ENCODE measurements around the gene FBXO44.

Gene FBXO44

DNA sequence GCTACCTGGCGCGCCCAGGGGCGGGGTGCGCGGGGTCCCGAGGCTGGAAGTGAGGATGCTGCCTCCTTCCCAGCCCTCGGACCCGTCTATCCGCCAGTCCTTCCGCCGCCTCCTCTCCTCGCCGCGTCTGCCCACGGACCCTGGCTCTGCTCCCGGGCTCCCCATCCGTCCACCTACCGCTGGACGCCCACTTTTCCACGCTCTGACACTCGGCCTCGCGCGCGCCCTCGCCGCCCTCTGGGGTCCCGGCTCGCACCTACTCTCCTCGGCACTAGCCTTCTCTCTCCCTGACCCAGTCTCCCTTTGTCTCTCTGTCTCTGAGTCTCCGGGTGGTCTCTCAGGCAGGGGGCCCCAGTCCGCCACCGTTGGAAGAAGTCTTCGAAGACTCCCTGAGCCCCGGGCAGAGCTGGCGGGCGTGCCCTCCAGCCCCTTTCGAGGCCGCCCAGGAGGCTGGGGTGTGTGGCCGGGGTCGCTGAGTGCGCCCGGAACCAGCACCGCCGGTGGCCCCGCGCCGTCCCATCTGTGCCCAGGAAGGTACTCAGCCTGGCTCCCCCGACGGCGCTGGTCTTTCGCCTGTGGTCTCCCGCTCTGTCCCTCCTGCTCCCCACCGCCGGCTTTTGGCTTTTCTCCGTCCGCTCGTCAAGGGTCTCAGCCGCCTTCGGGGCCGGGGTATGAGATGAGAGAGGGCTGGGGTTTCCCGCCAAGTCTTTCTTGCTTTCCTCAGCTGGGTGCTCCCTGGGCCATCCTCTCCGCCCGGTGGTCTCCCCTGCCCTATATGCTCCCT lies 37.4 kb downstream of the FBXO44 start:
- DNase-seq = no peak

DNA sequence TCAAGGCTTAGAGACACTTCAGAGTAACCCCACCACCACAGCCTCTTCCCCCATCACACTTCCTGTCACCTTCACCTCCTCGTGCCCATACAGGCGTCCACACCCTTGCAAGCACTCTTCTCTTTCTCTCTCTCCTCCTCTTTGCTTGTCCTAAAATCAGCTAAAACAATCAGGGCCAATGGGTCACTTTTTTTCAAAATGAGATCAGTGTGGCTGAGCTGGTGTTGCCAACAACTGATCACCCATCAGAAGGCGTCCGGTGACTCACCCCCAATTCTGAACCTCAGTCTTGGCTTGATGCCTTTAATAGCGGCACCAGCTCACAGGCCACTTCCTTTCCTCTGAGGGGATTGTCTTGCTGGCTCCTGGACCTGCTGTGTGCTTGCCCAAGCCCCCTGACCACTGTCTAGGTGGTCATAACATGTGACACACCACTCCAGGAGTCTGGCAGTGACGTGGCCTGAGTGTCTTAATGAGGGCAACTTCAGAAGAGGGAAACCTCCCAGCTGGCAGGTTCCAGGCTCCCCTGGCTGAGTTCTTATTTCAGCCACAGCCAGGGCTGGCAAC lies 38.4 kb downstream of the FBXO44 start:
- DNase-seq = no peak

DNA sequence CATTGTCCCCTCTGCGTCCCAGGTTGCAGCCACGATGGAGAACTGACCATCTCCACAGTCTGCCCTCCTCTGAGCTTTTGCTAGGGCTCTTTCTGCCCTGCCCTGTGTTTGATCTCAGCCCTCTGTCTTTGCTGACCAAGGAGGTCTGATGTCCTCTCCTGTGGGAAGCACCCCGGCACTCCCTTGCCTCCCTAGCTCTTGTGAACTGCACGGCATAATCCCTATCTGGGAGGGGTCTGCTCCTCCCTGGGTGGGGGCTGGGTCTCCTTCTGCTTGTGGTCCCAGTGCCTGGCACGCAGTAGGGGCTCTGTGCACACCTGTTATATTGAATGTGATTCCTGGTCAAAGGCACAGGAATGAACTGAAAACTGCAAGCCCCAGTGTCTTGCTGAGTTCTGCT lies 39.2 kb downstream of the FBXO44 start:
- no peak for DNase-seq

DNA sequence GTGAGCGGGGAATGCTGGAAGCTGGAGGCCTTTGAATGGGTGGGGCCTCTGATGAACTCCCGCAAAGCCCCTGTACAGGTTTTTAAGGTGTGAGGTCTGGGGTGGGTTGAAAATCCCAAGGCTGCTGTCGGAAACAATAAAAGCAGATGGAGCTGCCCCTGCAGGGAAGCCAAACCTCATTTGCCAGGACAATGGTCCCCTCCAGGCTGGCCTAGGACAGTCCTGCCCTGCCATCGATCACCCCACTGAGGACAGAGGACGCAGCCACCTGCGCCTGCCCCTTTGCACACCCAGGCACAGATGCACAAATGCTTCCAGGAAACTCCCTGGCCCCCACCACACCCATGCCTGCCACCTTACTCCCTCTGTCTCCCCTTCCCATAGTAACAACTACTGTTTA lies 41.2 kb downstream of the FBXO44 start:
- DNase-seq = no peak

DNA sequence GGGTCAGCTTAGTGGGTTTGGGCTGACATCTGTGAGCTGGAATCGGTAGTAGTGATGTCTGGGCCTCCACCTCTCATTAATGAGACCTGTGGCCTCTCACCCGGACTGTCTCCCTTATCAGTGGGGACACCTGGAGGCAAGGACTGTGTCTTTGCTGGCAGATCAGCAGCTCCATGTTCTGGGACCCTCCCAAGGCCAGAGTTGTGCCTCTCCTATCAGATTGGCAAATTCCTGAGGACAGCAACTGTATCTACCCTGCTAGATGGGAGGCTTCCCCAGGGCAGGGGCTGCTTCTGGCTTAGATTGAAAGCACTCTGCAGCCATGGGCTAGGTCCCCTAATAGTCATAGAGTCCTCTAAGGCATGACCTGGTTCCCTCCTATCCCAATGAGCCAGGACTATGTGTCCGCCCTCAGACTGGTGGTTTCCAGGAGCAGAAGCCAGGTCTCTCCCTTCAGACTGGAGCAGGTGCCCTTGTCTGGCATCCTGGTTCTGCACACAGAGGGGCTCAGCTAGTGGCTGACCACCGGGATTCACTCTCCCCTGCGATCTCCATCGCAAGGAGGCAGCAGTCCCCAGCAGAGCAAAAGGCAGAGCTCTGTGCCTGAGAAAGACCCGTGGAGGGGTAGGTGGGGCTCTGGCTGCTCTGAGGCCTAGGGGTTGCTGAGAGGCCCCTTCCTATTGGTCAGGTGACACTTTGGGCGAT lies 42.7 kb downstream of the FBXO44 start:
- no peak for DNase-seq

DNA sequence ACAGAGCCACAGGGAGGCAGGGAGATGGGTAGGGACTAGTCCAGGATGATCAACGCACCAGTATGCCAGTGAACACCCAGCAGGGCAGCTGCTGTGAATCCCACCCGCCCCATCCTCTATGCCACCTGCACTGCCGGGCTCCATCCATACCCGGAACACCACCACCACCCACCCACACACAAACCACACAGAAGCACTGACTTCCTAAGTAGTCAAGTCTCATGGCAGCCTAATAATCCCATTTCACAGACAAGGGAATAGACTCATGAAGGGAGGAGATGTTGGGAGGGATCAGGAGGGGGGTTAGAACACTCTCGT lies 43.2 kb downstream of the FBXO44 start:
- no peak for DNase-seq

DNA sequence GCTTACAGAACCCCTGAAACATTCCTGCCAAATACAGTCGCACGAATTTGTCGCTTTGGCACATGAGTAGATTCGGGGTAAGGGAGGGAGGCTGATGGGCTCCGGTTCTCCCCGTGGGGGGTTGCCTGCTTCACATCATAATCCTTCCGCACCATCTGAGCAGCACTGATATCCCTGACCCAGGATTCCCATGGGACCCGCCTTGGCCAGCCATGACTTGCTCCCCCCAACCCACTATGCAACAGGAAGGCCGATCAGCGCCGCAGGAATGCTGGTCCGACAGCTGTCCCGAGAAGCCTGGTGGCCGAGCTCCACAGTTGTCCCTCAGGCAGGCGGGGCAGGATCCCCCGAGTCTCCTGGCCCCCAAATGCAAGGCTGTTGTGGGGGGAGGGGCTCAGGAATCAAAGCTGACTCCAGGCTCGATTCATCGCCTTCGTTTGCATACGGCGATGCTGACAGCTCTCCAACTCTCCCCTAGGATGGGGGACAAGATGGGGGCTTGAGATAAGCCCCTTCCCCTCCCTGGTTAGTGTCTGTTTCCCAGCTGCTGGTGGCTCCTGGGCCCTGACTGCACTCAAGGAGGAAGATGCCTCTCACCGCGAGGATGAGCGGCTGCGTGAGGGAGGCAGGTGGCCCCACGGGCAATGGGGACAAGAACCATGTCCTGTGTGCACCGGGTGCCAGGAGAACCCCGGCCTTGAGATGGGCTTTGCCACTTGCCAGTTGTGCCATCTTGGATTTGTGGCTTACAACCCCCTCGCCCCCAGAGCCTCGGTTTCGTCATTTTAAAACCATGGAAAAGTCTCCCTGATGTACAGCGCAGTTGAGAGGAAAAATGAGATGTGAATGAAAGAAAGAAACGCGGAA lies 46.2 kb downstream of the FBXO44 start:
- DNase-seq = no peak

DNA sequence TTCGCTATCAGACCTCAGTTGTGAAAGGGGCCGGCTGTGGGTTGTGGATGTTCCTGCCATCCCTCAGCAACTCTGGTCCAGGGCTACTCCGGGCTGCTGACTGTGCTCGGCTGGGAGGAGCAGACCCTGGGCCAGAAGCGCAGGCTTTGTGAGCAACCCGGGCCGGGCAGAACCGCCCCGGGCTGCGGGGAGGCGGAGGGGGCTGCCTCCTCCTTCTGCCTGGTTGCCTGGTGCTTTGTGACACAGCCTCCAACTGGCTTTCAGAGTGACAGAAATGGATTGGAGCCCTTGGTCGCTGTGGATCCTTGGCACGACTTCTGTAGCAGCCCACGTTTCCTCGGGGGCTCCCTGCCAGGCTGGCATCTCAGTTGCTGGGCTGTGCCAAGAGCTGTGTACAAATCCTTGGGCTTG lies 46.9 kb downstream of the FBXO44 start:
- no peak for DNase-seq

DNA sequence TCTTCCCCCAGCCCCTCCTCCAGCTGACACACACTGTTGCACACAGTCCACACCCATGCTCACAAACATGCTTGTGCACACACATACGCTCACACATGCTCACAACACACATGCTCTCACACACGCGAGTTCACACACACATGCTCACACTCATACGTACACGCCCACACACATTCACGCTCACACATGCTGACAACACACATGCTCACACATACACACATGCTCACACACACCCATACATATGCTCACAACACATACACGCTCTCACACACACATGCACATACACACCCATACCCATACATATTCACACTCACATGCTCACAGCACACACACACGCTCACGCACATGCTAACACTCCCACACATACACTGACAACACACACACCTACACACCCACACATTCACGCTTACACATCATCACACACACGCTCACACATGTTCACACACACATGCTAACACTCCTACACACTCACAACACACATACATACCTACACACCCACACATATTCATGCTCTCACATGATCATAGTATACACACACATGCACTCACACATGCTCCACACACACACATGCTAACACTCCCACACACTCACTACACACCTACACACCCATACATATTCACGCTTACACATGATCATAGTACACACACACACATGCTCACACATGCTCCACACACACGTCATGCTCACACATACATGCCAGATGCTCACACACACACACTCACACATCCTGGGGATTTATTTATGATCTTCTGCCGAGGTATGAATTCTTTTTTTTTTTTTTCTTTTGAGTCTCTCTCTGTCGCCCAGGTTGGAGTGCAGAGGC lies 47.5 kb downstream of the FBXO44 start:
- DNase-seq = no peak

DNA sequence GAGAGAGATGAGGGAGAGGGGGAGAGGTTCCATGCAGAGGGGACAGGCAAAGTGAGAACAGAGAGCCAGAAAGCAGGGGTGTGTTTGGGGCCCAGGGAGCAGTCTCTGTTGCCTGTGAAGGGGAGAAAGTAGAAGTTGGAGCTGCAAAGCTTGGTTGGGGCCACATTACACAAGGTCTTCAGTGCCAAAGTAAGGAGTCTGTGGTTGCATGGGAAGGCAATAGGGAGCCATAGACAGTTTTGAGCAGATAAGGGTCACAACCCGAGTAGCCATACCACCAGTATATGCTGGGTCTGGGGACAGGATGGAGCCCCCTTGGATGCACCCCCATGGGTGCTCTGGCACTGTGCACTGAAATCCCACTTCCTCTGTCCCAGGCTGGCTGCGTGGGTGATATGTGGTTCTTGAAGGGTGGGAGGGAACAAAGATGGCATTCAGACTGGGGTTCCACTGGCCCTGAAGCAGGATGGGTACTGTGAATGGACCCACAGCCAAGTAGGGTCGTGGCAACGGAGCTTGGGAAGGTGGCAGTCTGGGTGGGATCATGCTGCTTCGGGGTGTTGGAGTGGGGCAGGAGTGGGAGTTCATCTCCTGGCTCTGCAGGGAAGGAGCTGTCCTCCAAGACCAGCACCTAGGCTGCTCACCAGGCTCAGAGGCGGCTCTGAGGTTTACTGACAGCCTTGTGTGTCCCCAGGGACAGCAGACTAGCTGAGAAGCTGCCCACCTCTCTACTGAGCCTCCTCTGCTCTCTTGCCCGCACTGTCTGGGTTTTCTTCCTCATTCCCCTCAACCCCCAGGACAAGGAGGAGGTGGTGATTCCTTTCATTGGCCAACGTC lies 48.9 kb downstream of the FBXO44 start:
- DNase-seq = no peak

DNA sequence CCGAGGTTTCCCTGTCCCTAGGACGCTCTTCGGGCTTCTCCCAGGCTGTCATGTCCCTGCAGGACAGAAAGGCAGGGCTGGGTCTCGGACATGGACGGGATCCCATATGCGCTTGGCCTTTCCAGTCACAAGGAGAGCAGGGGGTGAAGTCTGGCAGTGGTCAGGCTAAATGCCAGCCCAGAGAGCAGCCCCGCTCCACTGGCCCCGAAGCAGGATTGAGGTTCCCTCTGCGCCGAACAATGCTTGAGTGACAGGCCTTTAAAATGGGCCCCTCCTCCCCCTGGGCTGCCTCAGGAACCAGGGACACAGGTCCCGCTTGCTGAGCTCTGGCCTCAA lies 49.5 kb downstream of the FBXO44 start:
- no peak for DNase-seq

DNA sequence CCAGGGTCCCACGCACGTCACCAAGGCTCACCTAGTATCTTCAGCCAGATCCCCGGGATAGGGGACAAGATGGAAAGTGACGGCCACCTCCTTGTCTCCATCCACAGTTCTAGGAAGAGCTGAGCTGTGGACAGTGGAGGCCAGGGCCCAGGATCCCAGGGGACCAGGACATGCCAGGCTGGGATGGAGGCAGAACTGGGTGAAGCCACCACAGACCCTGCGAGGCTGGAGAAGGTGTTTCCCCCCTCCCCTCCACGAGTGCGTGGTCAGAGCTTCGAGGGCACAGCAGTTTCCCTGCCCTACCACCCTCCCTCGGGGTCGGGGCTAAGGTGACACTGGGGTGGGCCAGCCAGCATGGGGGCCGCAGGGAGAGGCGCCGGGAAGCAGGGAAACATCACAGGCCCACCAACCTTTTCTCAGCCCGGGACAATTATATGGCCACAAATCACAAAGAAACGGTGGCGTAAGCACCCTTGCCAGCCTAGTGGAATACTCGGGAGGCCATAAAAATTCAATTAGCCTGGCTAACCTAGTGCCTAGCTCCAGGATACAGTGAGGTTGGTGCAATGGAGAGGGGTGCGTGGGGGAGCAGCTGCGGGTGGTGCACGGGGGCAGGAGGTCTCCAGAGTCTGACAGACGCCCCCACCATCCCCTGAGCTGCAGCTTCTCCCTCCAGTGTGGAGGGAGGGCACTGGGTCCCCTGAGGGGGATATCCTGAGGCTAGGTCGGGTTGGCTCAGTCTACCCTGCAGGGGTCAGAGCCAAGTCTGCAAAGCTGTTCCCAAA lies 50.2 kb downstream of the FBXO44 start:
- DNase-seq = no peak

DNA sequence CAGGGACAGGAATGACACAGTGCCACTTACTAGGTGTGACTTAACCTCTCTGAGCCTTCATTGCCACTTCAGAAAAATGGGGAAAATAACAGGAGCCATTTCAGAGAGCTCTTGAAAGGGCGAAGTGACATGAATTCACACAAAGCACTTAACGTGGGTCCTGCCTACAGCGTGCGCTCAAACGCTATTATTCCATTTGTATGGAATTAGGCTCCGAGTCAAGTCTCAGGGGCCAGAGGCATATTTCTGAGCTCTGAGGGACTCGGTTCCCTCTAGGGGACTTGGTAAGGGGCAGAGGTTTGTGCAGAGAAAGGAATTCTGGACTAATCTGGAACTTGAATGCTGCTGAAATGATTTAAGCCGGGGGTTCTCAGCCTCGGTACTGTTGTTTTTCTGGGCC lies 50.9 kb downstream of the FBXO44 start:
- DNase-seq = no peak

DNA sequence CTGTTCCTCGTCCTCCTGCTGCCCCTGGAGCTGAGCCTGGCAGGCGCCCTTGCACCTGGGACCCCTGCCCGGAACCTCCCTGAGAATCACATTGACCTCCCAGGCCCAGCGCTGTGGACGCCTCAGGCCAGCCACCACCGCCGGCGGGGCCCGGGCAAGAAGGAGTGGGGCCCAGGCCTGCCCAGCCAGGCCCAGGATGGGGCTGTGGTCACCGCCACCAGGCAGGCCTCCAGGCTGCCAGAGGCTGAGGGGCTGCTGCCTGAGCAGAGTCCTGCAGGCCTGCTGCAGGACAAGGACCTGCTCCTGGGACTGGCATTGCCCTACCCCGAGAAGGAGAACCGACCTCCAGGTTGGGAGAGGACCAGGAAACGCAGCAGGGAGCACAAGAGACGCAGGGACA lies 51.6 kb downstream of the FBXO44 start:
- DNase-seq = no peak

DNA sequence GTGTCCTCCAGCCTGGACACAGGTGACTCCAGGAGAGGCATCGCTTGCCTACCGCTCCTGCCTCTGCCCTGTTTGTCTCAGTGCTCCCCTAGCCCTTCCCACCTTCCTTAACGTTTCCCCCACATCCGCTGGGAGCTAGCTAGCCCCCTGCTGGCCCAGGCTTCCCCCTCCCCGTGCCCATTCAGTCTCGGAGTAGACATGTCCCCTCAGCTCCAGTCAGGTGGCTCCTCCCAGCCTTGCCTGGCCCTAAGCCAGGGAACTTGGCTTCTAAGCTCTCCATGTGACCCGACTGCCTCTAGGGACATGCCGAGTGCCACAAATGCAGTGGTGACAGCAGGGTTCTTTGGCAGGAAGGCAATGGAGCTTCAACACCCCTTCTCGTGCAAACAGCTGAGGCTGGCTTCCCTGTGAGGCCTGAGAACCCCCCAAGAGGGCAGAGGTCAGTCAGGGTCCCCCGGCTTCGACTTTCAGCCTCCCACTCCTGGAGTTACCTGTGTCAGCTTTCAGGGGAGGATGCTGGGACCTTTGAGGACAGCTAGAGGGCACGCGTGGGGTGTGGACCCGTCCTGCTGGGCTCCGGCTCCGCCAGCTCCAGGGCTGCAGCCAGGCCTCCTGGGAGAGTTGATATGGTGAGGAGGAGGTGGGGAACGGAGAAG lies 53.1 kb downstream of the FBXO44 start:
- DNase-seq = no peak

DNA sequence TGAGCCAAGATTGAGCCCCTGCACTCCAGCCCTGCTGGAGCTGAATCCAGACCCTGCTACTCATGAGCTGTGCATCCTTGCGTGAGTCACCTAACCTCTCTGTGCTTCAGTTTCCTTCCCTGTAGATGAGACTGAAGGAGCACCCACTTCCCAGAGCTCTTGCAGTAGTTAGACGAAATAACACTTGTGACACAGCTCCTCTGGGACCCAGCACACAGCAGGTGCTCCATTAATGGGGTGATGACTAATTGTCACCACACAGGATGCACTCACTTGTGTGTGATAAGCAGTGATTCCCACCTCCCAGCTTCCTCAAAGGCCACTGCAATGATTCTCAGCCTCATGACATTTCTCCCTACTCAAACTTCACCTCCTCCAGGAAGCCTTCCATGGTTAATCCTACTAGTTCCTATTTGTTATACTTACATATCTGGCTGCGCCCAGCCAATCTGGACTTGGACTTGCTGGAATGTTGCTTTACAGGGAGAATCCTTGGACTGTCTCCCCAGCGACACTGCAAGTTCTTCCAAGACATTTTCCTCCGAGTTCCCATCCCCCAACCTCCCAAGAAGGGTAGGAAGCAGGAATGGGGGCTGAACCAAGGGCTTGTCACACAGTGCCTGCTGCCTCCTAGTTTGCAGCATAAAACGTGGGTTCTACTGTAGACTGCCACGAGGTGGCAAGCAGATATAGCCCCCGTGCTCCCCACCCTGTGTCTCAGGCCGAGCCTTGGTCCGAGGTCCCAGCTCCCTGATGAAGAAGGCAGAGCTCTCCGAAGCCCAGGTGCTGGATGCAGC lies 54.1 kb downstream of the FBXO44 start:
- no peak for DNase-seq

DNA sequence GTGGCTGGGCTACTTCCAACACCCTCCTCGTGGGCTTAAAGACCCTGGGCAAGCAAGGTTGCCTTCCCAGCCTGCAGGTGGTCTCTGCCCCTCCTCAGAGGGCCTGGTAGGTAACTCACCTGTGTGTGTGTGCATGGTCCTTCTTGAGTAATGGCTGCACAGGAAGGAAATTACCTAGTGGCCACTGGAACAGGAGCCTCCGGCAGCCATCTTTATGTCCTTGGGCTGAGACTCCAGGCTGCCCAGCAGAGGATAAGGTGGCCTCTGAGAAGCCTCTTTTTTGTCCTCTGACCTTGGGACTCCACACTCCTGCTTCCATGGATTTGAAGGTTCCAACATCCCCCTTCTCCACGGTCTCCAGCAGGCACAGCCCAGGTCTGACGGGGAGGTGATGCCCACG lies 56.8 kb downstream of the FBXO44 start:
- DNase-seq = no peak

DNA sequence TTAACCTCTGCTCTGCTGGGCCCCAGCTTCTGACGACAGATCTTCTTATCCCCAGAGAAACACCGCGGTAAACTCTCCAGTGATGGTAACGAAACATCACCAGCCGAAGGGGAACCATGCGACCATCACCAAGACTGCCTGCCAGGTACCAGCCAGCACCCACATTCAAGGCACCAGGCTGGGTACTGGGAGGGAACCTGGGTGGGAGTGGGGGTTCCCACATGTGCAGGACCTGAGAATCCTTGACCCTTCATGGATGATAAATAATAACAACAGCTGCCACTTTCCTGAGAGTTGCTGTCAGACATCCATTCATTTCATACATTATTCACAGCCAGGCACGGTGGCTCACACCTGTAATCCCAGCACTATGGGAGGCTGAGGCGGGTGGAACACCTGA lies 57.6 kb downstream of the FBXO44 start:
- DNase-seq = no peak
